BJ (cell line): ENCODE measurements around the gene LAMTOR5. TPM values are rescaled to one million over a fixed set of nuclear protein-coding genes. Genes with fewer than 3 reads are reported as not detected.

Experiments
- CTCF ChIA-PET: fragments of 350-600 bp; formaldehyde crosslinking; extraction: SDS; loops from one replicate; lab custom pipeline; 2021; ENCODE audit warnings: antibody characterized with exemption, inconsistent platforms; lab: Yijun Ruan, JAX
- POLR2A ChIA-PET: fragments of 300-600 bp; sonication (Branson Sonifier 250); formaldehyde crosslinking; extraction: SDS; loops from one replicate; lab custom pipeline; 2021; ENCODE audit warnings: antibody characterized with exemption; lab: Charles Lee
- DNase-seq: peaks from one replicate; pipeline ENCODE4 v3.0.0-alpha.2; 2011; ENCODE audit warnings: low read depth
- H3K27me3 ChIP-seq: 2 replicates; pipeline ENCODE4 v1.6.0; 2011; ENCODE audit warnings: low read length; ENCODE audit not compliant: control insufficient read depth, insufficient read depth
- H3K36me3 ChIP-seq: 2 replicates; pipeline ENCODE4 v1.5.1; 2011; ENCODE audit warnings: low read length; ENCODE audit not compliant: control insufficient read depth, insufficient read depth
- H3K4me3 ChIP-seq: 2 replicates; pipeline ENCODE4 v1.5.1; 2011; ENCODE audit warnings: low read depth, mild to moderate bottlenecking, control low read depth, low read length
- CTCF ChIP-seq: IDR thresholded peaks from 2 replicates; pipeline ENCODE4 v1.5.1; 2011; ENCODE audit warnings: low read depth, mild to moderate bottlenecking, control low read depth, inconsistent platforms, low read length, moderate library complexity; ENCODE audit not compliant: insufficient read depth
- polyA plus RNA-seq: library from polyadenylated mRNA; depleted of rRNA; stranded (reverse); fragments of >200 nt; gene quantifications from 2 replicates; pipeline ENCODE4 v1.2.3, GENCODE V29; 2011

LAMTOR5 gene
- polyA plus RNA-seq, 1 experiment, result 236 TPM

GRCh38 chr1:110383251-110383990, 24.1 kb downstream of the LAMTOR5 start:
- TF ChIP-seq CTCF, result no peak
- CTCF ChIA-PET, result interaction anchor here (1.0 to 1.3 kb wide), 2 partner anchors 45 to 181 kb away, joined by 4 to 5 read pairs; no protein-coding TSS in a partner anchor
- no peaks in the 10 kb centered on the region for H3K27me3 ChIP-seq
- DNase-seq, result no peak
- H3K36me3 ChIP-seq, result no peaks in the 10 kb centered on the region; the same call in 1 of the 2 replicates
- no peak overlapping the region for H3K4me3 ChIP-seq
- POLR2A ChIA-PET, result interaction anchor here (0.6 kb wide), 1 partner anchor 173 kb away, joined by 4 read pairs; the partner anchor contains the start of gene KCNC4

GRCh38 chr1:110380672-110381283, 26.7 kb downstream of the LAMTOR5 start:
- H3K4me3 ChIP-seq, result no peak overlapping the region
- POLR2A ChIA-PET, result no interaction called here

DNA sequence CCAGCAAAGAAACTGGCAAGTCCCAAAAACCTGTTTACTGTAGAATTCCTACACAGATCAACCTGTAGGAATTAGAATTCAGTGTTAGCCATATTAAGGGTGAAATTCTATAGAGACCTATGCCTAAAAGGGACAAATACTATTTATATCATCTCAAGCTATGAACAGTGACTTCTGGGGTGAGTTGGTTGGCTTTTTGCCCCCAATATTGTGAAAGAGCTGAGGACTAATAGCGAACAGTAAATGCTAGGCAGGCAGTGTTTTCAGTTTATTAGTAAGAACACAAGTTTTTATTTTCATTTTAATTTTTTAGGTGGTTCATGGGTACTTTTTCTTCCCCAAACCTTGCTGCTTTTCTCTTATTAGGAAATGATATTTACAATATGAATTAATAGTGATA, 32.0 kb downstream of the LAMTOR5 start:
- Histone ChIP-seq H3K36me3 (peaks cover 8% of the 10 kb centered on the region), H3K27me3 (no peaks in the 10 kb centered on the region), H3K4me3 (no peak overlapping the region)
- CTCF ChIA-PET, result interaction anchor here (1.3 kb wide), 1 partner anchor 12 kb away, joined by 3 read pairs; no protein-coding TSS in a partner anchor
- POLR2A ChIA-PET, result no interaction called here
- no peak for TF ChIP-seq CTCF
- DNase-seq, result no peak

More at GRCh38 chr1:110380672-110381283, 26.7 kb downstream of the LAMTOR5 start:
- DNase-seq, result no peak
- CTCF ChIA-PET, result interaction anchor here (1.0 to 1.5 kb wide), 4 partner anchors 9 to 174 kb away, joined by 3 to 4 read pairs (median 3); no protein-coding TSS in a partner anchor
- TF ChIP-seq CTCF, result no peak
- H3K27me3 ChIP-seq, result no peaks in the 10 kb centered on the region
- H3K36me3 ChIP-seq, result peaks cover 4% of the 10 kb centered on the region

DNA sequence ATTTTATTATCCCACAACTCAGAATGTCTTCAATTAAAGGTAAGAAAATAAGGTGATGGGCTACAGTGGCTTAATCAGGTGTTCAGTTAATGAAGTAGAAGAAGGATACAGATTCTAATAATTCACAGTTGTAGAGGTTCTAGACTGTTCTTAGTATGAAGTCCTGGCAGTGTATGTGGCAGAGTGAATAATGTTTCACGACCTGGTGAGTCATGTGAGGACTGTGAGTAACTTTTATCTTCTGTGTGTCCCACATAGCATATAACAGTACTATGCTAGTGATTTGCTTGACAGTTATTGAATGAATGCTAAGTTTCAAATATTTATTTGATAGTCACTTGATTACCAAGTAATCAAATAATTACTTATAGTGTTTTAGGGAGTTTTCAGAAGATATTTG, 36.7 kb downstream of the LAMTOR5 start:
- no peak overlapping the region for H3K4me3 ChIP-seq
- POLR2A ChIA-PET, result interaction anchor here (0.6 kb wide), 1 partner anchor 34 kb away, joined by 3 read pairs; no protein-coding TSS in a partner anchor
- peaks cover 5% of the 10 kb centered on the region for H3K36me3 ChIP-seq
- no peak for TF ChIP-seq CTCF
- no peaks in the 10 kb centered on the region for H3K27me3 ChIP-seq
- DNase-seq, result no peak
- CTCF ChIA-PET, result no interaction called here

- Histone ChIP-seq H3K4me3 (no peak overlapping the region), H3K27me3 (no peaks in the 10 kb centered on the region), H3K36me3 (no peaks in the 10 kb centered on the region)
- CTCF ChIA-PET, result interaction anchor here (0.7 kb wide), 1 partner anchor 78 kb away, joined by 5 read pairs; no protein-coding TSS in a partner anchor
- no peak for TF ChIP-seq CTCF
- POLR2A ChIA-PET, result no interaction called here
- DNase-seq, result no peak
Observed at GRCh38 chr1:110364221-110364620, 43.3 kb downstream of the LAMTOR5 start.
